Upper lobe of right lung (tissue), 1 donor: ENCODE measurements around the gene CCP110. TPM values are rescaled to one million over a fixed set of nuclear protein-coding genes. Genes with fewer than 3 reads are reported as not detected.

Experiments used
- ATAC-seq: fragments of 200-7000 bp; cut with Tn5 transposase; one replicate; pipeline ENCODE4 v1.9.1; 2020; ENCODE audit warnings: mild to moderate bottlenecking, moderate library complexity
- DNase-seq: peaks from one replicate; pipeline ENCODE4 v3.0.0-alpha.2; 2020
- H3K27ac ChIP-seq: fragments of 200-600 bp; one replicate; pipeline ENCODE4 v1.8.0; 2022
- H3K27me3 ChIP-seq: fragments of 200-600 bp; one replicate; pipeline ENCODE4 v1.8.0; 2022; ENCODE audit warnings: mild to moderate bottlenecking
- H3K36me3 ChIP-seq: fragments of 200-600 bp; one replicate; pipeline ENCODE4 v1.8.0; 2022
- H3K4me1 ChIP-seq: fragments of 200-600 bp; one replicate; pipeline ENCODE4 v1.8.0; 2022
- H3K4me3 ChIP-seq: fragments of 200-600 bp; one replicate; pipeline ENCODE4 v1.8.0; 2022; ENCODE audit warnings: mild to moderate bottlenecking
- H3K9me3 ChIP-seq: fragments of 200-600 bp; one replicate; pipeline ENCODE4 v1.8.0; 2022
- CTCF ChIP-seq: fragments of 200-600 bp; IDR thresholded peaks from one replicate; pipeline ENCODE4 v1.8.0; 2022; ENCODE audit warnings: antibody characterized with exemption
- intact Hi-C: fragments of 100-400 bp; cut with DNase I; formaldehyde crosslinking; loops from one replicate; pipeline ENCODE4 v1.11.0; 2022
- total RNA-seq: library from RNA; stranded (reverse); fragmentation: NEBNext Ultra II Directional; extraction: Animal tissue kit (Norgen Biotek cat#: 25700); gene quantifications from one replicate; pipeline ENCODE4 v1.2.1, GENCODE V29; 2021
- donor health status: DM: no; HTN: yes; CAD: no; lungs with severe emphysema.

Gene CCP110
- total RNA-seq, 1 donor from 2014 or later: 16.6 TPM

- TF ChIP-seq CTCF: no peak
- Histone ChIP-seq H3K9me3 (no peaks in the 10 kb centered on the region), H3K27ac (peak overlapping the region; percentile 71), H3K36me3 (peaks cover 14% of the 10 kb centered on the region), H3K4me3 (peak overlapping the region; percentile 88), H3K4me1 (peaks cover 30% of the 10 kb centered on the region), H3K27me3 (no peaks in the 10 kb centered on the region)
- DNase-seq: no peak
- intact Hi-C loops: no loop called here
- no peak for ATAC-seq
Observed at GRCh38 chr16:19524356-19524615, 544 bp downstream of the CCP110 start.

GRCh38 chr16:19524616-19525384, 1.1 kb downstream of the CCP110 start:
- H3K4me1 ChIP-seq: peaks cover 25% of the 10 kb centered on the region
- H3K36me3 ChIP-seq: peaks cover 17% of the 10 kb centered on the region
- ATAC-seq: no peak
- DNase-seq: no peak
- peak overlapping the region; percentile 88 for H3K4me3 ChIP-seq
- peak overlapping the region; percentile 71 for H3K27ac ChIP-seq
- H3K9me3 ChIP-seq: no peaks in the 10 kb centered on the region
- intact Hi-C loops: no loop called here
- no peak for TF ChIP-seq CTCF
- H3K27me3 ChIP-seq: no peaks in the 10 kb centered on the region

GRCh38 chr16:19525385-19525723, 1.6 kb downstream of the CCP110 start:
- intact Hi-C loops: no loop called here
- Histone ChIP-seq H3K9me3 (no peaks in the 10 kb centered on the region), H3K36me3 (peaks cover 20% of the 10 kb centered on the region), H3K4me1 (peaks cover 19% of the 10 kb centered on the region), H3K27me3 (no peaks in the 10 kb centered on the region), H3K27ac (no peak overlapping the region), H3K4me3 (peak overlapping the region; percentile 88)
- ATAC-seq (no peak), DNase-seq (no peak)
- TF ChIP-seq CTCF: no peak

GRCh38 chr16:19527161-19527560, 3.4 kb downstream of the CCP110 start:
- DNase-seq: no peak
- no peaks in the 10 kb centered on the region for H3K9me3 ChIP-seq

GRCh38 chr16:19528666-19529065, 4.9 kb downstream of the CCP110 start:
- no peak for TF ChIP-seq CTCF
- DNase-seq: no peak
- Histone ChIP-seq H3K4me1 (peaks cover 13% of the 10 kb centered on the region), H3K36me3 (peaks cover 35% of the 10 kb centered on the region), H3K27me3 (no peaks in the 10 kb centered on the region), H3K4me3 (no peak overlapping the region), H3K27ac (no peak overlapping the region), H3K9me3 (no peaks in the 10 kb centered on the region)
- intact Hi-C loops: no loop called here
- ATAC-seq: no peak

More at GRCh38 chr16:19527161-19527560, 3.4 kb downstream of the CCP110 start:
- peaks cover 20% of the 10 kb centered on the region for H3K36me3 ChIP-seq
- H3K27me3 ChIP-seq: no peaks in the 10 kb centered on the region
- TF ChIP-seq CTCF: no peak
- intact Hi-C loops: no loop called here
- no peak overlapping the region for H3K27ac ChIP-seq
- no peak overlapping the region for H3K4me3 ChIP-seq
- ATAC-seq: no peak
- peaks cover 13% of the 10 kb centered on the region for H3K4me1 ChIP-seq

- no peak for ATAC-seq
- H3K36me3 ChIP-seq: peaks cover 62% of the 10 kb centered on the region
- no peaks in the 10 kb centered on the region for H3K27me3 ChIP-seq
- intact Hi-C loops: no loop called here
- no peak for TF ChIP-seq CTCF
- H3K9me3 ChIP-seq: no peaks in the 10 kb centered on the region
- no peak overlapping the region for H3K4me3 ChIP-seq
- no peak overlapping the region for H3K27ac ChIP-seq
- no peaks in the 10 kb centered on the region for H3K4me1 ChIP-seq
- DNase-seq: no peak
Observed at GRCh38 chr16:19532601-19533000, 8.9 kb downstream of the CCP110 start.
